HuH-7 (cell line): ENCODE data around the gene CFAP61.
"Not testable (repeated sequence)": the region's sequence is repeated elsewhere in the genome, so short reads cannot be mapped to it uniquely, and the experiment has no call there.

Experiments
- DNase-seq: peaks from one replicate; pipeline ENCODE4 v3.0.0; 2011; ENCODE audit warnings: low spot score

The CFAP61 gene

DNA sequence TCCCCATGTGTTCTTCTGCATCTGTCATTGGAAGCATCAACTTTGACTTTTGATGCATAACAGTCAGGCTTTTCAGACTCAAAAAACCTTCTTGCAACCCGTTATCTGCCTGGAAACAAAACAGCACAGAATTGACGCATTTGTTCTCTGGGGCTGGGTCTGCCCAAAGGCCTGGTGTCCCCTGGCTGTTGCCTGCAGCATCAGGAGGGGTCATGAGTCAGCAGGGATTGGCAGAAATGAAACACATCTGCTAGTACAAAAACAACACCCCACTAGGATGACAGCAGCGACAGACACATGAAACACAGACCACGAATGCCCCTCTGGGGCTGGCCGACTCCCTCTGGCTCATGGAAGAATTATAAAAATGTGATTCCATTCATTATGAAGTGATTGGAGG lies 158.0 kb downstream of the CFAP61 start:
- no peak for DNase-seq

- DNase-seq = no peak
Observed at GRCh38 chr20:20210943-20211273, 158.6 kb downstream of the CFAP61 start.

DNA sequence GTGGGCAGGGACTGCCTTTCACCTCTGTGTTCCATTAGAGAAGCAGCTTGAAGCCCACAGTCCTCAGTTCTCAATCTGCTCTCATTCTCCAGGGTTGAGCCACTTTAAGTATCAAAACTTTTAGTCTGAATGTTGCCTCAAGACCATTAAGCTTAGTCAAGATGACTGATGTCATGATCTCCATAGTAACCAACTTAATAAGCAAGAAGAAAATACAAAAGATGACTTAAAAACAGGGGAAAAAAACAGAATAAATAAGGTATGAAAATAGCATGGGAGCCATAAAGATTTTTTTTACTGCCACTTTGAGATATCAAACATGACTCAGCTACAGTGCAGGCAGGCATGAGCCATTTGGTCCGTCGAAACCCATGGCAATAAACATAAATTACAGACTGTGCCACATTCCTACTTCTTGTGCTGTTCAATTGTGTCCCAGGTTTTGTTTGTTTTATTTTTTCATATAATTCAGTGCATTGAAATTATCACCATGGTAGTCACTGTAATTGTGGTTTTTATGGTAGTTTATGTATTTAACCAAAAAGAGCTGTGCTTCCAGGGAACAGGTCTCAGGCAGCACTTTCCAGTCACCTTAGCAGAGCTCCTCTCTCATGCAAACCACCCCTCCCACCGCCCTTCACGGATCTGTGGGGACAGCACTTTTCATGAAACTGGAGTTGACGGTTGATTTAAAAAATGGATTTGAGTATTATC lies 159.1 kb downstream of the CFAP61 start:
- no peak for DNase-seq

- no peak for DNase-seq
Observed at GRCh38 chr20:20211988-20212518, 159.7 kb downstream of the CFAP61 start.

- DNase-seq = no peak
Observed at GRCh38 chr20:20212675-20213096, 160.4 kb downstream of the CFAP61 start.

DNA sequence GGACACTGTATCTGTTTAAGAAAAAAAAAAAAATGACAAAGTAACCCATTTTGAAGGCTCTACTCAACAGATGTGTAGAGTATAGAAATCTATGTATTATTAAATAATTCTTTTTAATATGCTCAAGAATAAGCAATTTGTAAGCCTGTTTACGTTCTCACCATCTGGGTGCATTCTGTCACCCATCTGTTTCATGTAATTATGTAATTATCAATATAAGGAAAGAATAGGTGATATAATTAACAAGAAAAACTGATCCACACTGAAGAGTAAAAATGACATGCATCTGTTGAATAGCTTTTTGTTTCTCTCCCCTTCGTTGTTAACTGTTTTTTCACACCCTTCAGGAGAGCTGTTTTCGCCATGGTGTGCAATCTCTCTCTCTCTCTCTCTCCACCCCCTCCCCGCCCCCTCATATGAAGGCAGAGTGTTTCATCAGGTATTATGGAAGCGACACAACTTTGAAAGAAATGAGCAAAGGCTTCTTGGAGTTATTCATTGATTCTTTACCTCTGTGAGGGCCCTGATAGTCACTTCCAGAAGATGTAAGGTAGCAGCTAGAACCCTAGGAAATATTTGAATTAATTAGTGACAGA lies 161.3 kb downstream of the CFAP61 start:
- DNase-seq = no peak

- DNase-seq = no peak
Observed at GRCh38 chr20:20214757-20215275, 162.5 kb downstream of the CFAP61 start.

GRCh38 chr20:20215976-20216727 lies 163.8 kb downstream of the CFAP61 start:
- no peak for DNase-seq

GRCh38 chr20:20216941-20217340 lies 164.6 kb downstream of the CFAP61 start:
- DNase-seq = no peak

GRCh38 chr20:20217621-20218020 lies 165.3 kb downstream of the CFAP61 start:
- no peak for DNase-seq

DNA sequence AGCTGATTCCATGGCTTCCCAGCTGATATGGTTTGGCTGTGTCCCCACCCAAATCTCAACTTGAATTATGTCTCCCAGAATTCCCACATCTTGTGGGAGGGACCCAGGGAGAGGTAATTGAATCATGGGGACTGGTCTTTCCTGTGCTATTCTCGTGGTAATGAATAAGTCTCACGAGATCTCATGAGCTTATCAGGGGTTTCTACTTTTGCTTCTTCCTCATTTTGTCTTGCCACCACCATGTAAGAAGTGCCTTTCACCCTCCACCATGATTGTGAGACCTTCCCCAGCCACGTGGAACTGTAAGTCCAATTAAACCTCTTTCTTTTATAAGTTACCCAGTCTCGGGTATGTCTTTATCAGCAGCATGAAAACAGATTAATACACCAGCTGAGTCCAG lies 165.8 kb downstream of the CFAP61 start:
- DNase-seq = not testable (repeated sequence)

GRCh38 chr20:20219016-20219415 lies 166.7 kb downstream of the CFAP61 start:
- no peak for DNase-seq

DNA sequence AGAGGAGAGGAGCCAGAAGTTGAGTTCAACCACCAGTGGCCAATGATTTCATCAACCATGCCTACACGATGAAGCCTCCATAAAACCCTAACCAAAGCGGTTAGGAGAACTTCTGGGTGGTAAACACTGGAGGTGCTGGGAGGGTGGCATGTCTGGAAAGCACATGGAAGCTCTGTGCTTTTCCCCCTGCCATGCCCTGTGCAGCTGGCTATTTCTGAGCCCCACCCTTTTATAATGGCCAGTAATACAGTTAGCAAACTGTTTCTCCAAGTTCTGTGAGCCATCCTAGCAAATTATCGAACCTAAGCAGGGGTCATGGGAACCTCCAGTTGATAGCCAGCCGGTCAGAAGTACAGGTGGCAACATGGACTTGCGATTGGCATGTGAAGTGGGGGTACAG lies 167.8 kb downstream of the CFAP61 start:
- no peak for DNase-seq

DNA sequence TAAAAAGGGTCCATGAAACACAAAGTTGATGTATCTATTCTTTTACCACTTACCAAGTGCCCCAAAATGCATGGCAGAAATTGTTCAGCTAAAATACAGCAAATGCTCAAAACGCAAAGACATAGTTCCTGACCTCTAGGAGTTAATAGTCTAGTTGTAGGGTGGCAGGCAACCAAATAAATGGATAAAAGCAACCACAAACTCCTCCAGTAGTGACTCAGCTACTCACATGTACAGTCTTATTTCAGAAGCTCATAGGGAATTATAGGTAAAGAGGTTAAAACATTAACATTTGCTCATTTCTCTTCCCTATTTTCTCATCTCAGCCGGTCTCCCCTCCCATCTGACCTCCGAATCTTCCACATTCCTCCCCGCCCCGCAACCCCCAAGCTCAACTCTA lies 171.6 kb downstream of the CFAP61 start:
- DNase-seq = no peak

GRCh38 chr20:20224806-20225205 lies 172.5 kb downstream of the CFAP61 start:
- no peak for DNase-seq

DNA sequence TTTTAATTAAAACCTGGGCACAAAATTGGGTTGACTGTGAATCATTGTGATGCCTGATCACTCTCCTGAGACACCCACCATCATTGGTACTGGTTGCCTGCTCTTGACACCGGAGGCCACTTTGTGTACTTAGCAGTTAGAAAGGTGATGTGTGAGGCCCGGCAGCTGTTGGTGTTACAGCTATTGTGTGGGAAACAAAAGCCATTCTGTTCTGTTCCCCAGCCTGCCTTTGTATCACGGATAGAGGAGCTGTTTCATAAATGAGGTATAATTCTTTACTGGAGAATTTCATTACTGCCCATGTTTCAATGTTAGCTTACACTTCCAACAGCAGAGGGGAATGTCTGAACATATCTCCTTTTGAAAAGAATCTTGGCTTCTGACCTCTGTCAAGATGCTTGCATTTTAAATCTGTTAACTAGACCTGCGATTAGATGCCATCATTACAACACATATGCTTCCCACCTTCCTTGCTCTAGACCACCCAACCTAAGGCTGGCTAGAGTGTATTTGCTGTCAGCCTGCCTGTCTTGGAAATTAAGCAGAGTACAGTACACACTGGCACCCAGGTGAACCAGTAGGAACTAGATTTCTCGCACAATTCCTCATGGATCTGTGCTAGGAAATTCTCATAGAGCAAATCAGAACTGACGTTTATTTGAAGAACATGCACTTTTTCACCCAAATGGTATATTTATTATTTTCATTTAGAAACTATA lies 173.2 kb downstream of the CFAP61 start:
- no peak for DNase-seq

GRCh38 chr20:20226554-20226953 lies 174.2 kb downstream of the CFAP61 start:
- no peak for DNase-seq

- DNase-seq = no peak
Observed at GRCh38 chr20:20227013-20227571, 174.8 kb downstream of the CFAP61 start.

GRCh38 chr20:20228351-20228750 lies 176.0 kb downstream of the CFAP61 start:
- no peak for DNase-seq

GRCh38 chr20:20229595-20229994 lies 177.3 kb downstream of the CFAP61 start:
- no peak for DNase-seq

DNA sequence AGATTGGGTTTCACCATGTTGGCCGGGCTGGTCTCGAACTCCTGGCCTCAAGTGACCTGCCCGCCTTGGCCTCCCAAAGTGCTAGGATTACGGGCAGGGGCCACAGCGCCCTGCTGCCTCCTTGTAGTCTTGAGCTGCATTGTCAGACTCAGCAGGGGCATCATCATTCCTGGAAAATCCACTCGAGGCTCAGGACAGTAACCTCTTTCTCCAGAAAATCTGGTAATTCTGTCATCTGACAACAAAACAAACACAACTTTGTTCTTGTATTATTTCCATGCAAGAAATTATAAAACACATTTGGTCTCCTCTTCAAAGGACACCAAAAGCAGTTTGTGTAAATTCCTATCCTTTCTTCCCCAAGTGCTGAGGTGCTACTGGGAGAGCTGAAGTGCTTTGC lies 178.4 kb downstream of the CFAP61 start:
- no peak for DNase-seq
